Thyroid gland (tissue), 4 donors: ENCODE data around the gene CCDC50.

ENCODE experiments used
- CTCF ChIP-seq, 6 experiments: fragments of 200-600 bp in 3 of 6; fragments of 450-650 bp in 3 of 6; sonication (generic) in 3 of 6; IDR thresholded peaks; one replicate each; pipeline ENCODE4 v1.5.1; 2016 to 2019; ENCODE audit warnings: antibody characterized with exemption in 6 of 6, mild to moderate bottlenecking in 2 of 6, inconsistent platforms in 1 of 6, moderate library complexity in 1 of 6
- POLR2A ChIP-seq, 2 donors: fragments of 450-650 bp; IDR thresholded peaks; one replicate each; pipeline ENCODE4 v1.6.1; 2017; ENCODE audit warnings: antibody characterized with exemption in 2 of 2, mild to moderate bottlenecking in 2 of 2, moderate library complexity in 1 of 2

GRCh38 chr3:191412759-191413158 is 83.6 kb downstream of the CCDC50 start:
- no peak for TF ChIP-seq CTCF (IDR thresholded peaks at IDR 0.05)
- no peak for TF ChIP-seq POLR2A (IDR thresholded peaks at IDR 0.05)
